HCT116 (cell line): ENCODE measurements around the gene DPP6. TPM values are rescaled to one million over a fixed set of nuclear protein-coding genes. Genes with fewer than 3 reads are reported as not detected.

ENCODE experiments used
- ATAC-seq: fragments of 200-7000 bp; cut with Tn5 transposase; 2 replicates; pipeline ENCODE4 v1.9.1; 2020; ENCODE audit warnings: mild to moderate bottlenecking, moderate library complexity
- BruUV-seq: library from RNA; stranded (reverse); fragments of 400-500 nt; replicated peaks from 2 replicates; lab custom pipeline; 2021; lab: Mats Ljungman, UMichigan
- CTCF ChIA-PET: fragments of 300-600 bp; sonication (Branson Sonifier 250); formaldehyde crosslinking; loops from one replicate; lab custom pipeline; 2021; ENCODE audit warnings: antibody characterized with exemption; lab: Charles Lee
- POLR2A ChIA-PET: fragments of 300-600, 350-600 bp; sonication (Branson Sonifier 250); formaldehyde crosslinking; loops from one replicate; lab custom pipeline; 2021; ENCODE audit warnings: antibody characterized with exemption; lab: Charles Lee
- RAD21 ChIA-PET, 2 experiments: fragments of 300-600 bp; sonication (Branson Sonifier 250); formaldehyde crosslinking; loops; one replicate each; lab custom pipeline; 2023; ENCODE audit warnings: low total read pairs in 2 of 2; ENCODE audit not compliant: uncharacterized antibody in 2 of 2, unreplicated experiment in 2 of 2, low non-redundant PET in 1 of 2; lab: Charles Lee
- DNase-seq: peaks from one replicate; pipeline ENCODE4 v3.0.0-alpha.2; 2010; ENCODE audit warnings: low read depth, low spot score
- H2AFZ ChIP-seq: fragments of 200-600 bp; shearing (Covaris generic), sonication (generic); 2 replicates; pipeline ENCODE4 v1.6.1; 2017; ENCODE audit warnings: low read depth, mixed run types, mixed read lengths, antibody characterized with exemption, low read length; ENCODE audit not compliant: poor library complexity, severe bottlenecking
- H3K27ac ChIP-seq: 2 replicates; pipeline ENCODE4 v1.5.1; 2012; ENCODE audit warnings: low read depth, low read length
- H3K27me3 ChIP-seq: fragments of 200-600 bp; sonication (generic); 2 replicates; pipeline ENCODE4 v1.6.1; 2016; ENCODE audit warnings: mixed run types, low read length, mixed read lengths; ENCODE audit not compliant: insufficient read depth
- H3K36me3 ChIP-seq, 2 experiments: fragments of 200-500 bp in 1 of 2; fragments of 200-600 bp in 1 of 2; sonication (Bioruptor generic) in 1 of 2; sonication (generic) in 1 of 2; 2 replicates each; pipeline versions ENCODE4 v1.5.1 to v1.6.1; 2014 to 2016; ENCODE audit warnings: low read length in 2 of 2, inconsistent platforms in 1 of 2, mixed read lengths in 1 of 2, mixed run types in 1 of 2; ENCODE audit not compliant: insufficient read depth in 2 of 2, control insufficient read depth in 1 of 2
- H3K4me1 ChIP-seq, 2 experiments: fragments of 200-600 bp in 1 of 2; sonication (generic) in 1 of 2; 2 replicates each; pipeline versions ENCODE4 v1.5.1 to v1.6.1; 2012 to 2017; ENCODE audit warnings: low read length in 2 of 2, inconsistent platforms in 1 of 2, mild to moderate bottlenecking in 1 of 2, mixed read lengths in 1 of 2, mixed run types in 1 of 2, moderate library complexity in 1 of 2; ENCODE audit not compliant: insufficient read depth in 2 of 2, control insufficient read depth in 1 of 2
- H3K4me2 ChIP-seq: fragments of 200-600 bp; sonication (generic); 2 replicates; pipeline ENCODE4 v1.6.1; 2017; ENCODE audit warnings: mixed run types, low read length, mixed read lengths
- H3K4me3 ChIP-seq, 2 experiments: fragments of 200-600 bp in 1 of 2; sonication (generic) in 1 of 2; replicated peaks in 1 of 2; 2 replicates each; pipeline ENCODE4 v1.5.1; 2011 to 2016; ENCODE audit warnings: low read length in 2 of 2, control low read depth in 1 of 2, low read depth in 1 of 2, mild to moderate bottlenecking in 1 of 2, mixed read lengths in 1 of 2, mixed run types in 1 of 2
- H3K79me2 ChIP-seq: fragments of 200-600 bp; sonication (generic); 2 replicates; pipeline ENCODE4 v1.6.1; 2017; ENCODE audit warnings: mild to moderate bottlenecking, mixed run types, low read length, moderate library complexity, mixed read lengths; ENCODE audit not compliant: insufficient read depth
- H3K9ac ChIP-seq: fragments of 200-600 bp; sonication (generic); 2 replicates; pipeline ENCODE4 v1.6.1; 2016; ENCODE audit warnings: low read length, mixed read lengths
- H3K9me2 ChIP-seq: fragments of 200-600 bp; sonication (generic), shearing (Covaris generic); 2 replicates; pipeline ENCODE4 v1.6.1; 2017; ENCODE audit warnings: mixed run types, mild to moderate bottlenecking, moderate library complexity; ENCODE audit not compliant: insufficient read depth
- H3K9me3 ChIP-seq, 2 experiments: fragments of 200-500 bp in 1 of 2; fragments of 200-600 bp in 1 of 2; sonication (Bioruptor generic) in 1 of 2; sonication (generic) in 1 of 2; 2 replicates each; pipeline ENCODE4 v1.6.1; 2014 to 2017; ENCODE audit warnings: low read length in 2 of 2, mixed read lengths in 2 of 2, inconsistent platforms in 1 of 2, low read depth in 1 of 2, mild to moderate bottlenecking in 1 of 2, mixed run types in 1 of 2, moderate library complexity in 1 of 2; ENCODE audit not compliant: control insufficient read depth in 1 of 2, insufficient read depth in 1 of 2
- H4K20me1 ChIP-seq: fragments of 200-600 bp; sonication (generic), shearing (Covaris generic); 2 replicates; pipeline ENCODE4 v1.6.1; 2017; ENCODE audit warnings: mixed run types, mild to moderate bottlenecking, moderate library complexity; ENCODE audit not compliant: insufficient read depth
- CTCF ChIP-seq, 3 experiments: fragments of 200-600 bp in 1 of 3; sonication (generic) in 1 of 3; IDR thresholded peaks in 2 of 3; conservative IDR thresholded peaks in 1 of 3; 2 replicates each; pipeline ENCODE4 v1.5.1; 2012 to 2017; ENCODE audit warnings: low read depth in 2 of 3, low read length in 2 of 3, antibody characterized with exemption in 1 of 3, borderline replicate concordance in 1 of 3, control low read depth in 1 of 3, mild to moderate bottlenecking in 1 of 3, mixed read lengths in 1 of 3, mixed run types in 1 of 3, moderate library complexity in 1 of 3; ENCODE audit not compliant: insufficient read depth in 1 of 3
- ELF1 ChIP-seq: IDR thresholded peaks from 2 replicates; pipeline ENCODE4 v1.6.1; 2012; ENCODE audit warnings: low read depth, borderline replicate concordance
- EZH2 ChIP-seq: fragments of 200-600 bp; sonication (generic); IDR thresholded peaks from 2 replicates; pipeline ENCODE4 v1.6.1; 2017; ENCODE audit warnings: antibody characterized with exemption, mixed run types
- EZH2phosphoT487 ChIP-seq: fragments of 200-600 bp; IDR thresholded peaks from 2 replicates; pipeline ENCODE4 v1.6.1; 2018; ENCODE audit warnings: antibody characterized with exemption, borderline replicate concordance
- FOSL1 ChIP-seq: IDR thresholded peaks from 2 replicates; pipeline ENCODE4 v1.6.1; 2012; ENCODE audit warnings: low read depth
- JUND ChIP-seq: IDR thresholded peaks from 2 replicates; pipeline ENCODE4 v1.6.1; 2012
- MAX ChIP-seq: IDR thresholded peaks from 2 replicates; pipeline ENCODE4 v1.6.1; 2012
- POLR2A ChIP-seq: IDR thresholded peaks from 2 replicates; pipeline ENCODE4 v1.7.0; 2011; ENCODE audit warnings: borderline replicate concordance; ENCODE audit not compliant: insufficient read depth, insufficient read length; ENCODE audit errors: extremely low read depth
- POLR2AphosphoS5 ChIP-seq: IDR thresholded peaks from 2 replicates; pipeline ENCODE4 v1.6.1; 2011; ENCODE audit warnings: mild to moderate bottlenecking, low read depth, low read length, moderate library complexity
- RAD21 ChIP-seq: IDR thresholded peaks from 2 replicates; pipeline ENCODE4 v1.6.1; 2012; ENCODE audit warnings: low read depth, mild to moderate bottlenecking
- SP1 ChIP-seq: IDR thresholded peaks from 2 replicates; pipeline ENCODE4 v1.6.1; 2012; ENCODE audit warnings: low read depth
- TCF7L2 ChIP-seq: IDR thresholded peaks from 2 replicates; pipeline ENCODE4 v1.7.0; 2011; ENCODE audit warnings: borderline replicate concordance, inconsistent platforms; ENCODE audit not compliant: insufficient read depth, insufficient read length; ENCODE audit errors: extremely low read depth
- YY1 ChIP-seq: IDR thresholded peaks from 2 replicates; pipeline ENCODE4 v1.6.1; 2011; ENCODE audit warnings: low read length, low read depth, moderate library complexity, mild to moderate bottlenecking; ENCODE audit not compliant: insufficient replicate concordance; ENCODE audit errors: extremely low read depth
- ZBTB33 ChIP-seq: IDR thresholded peaks from 2 replicates; pipeline ENCODE4 v1.6.1; 2011; ENCODE audit warnings: mild to moderate bottlenecking, low read length, moderate library complexity; ENCODE audit not compliant: insufficient replicate concordance; ENCODE audit errors: extremely low read depth
- intact Hi-C: fragments of 100-400 bp; cut with micrococcal nuclease; formaldehyde crosslinking; loops from 2 replicates; pipeline ENCODE4 v1.10.0; 2022
- total RNA-seq: library from RNA; stranded (reverse); gene quantifications from one replicate; pipeline ENCODE4 v1.2.1, GENCODE V29; 2021; ENCODE audit not compliant: unreplicated experiment

DPP6 gene
- total RNA-seq, 1 experiment from 2014 or later, result not detected

- Histone ChIP-seq H4K20me1 (no peaks in the 10 kb centered on the region), H3K79me2 (no peaks in the 10 kb centered on the region), H3K9me2 (no peaks in the 10 kb centered on the region), H3K9me3 (peaks cover 0 to 19% of the 10 kb centered on the region in 2 experiments; a peak in 2 of 4 replicates), H3K4me3 (no peak overlapping the region), H3K27ac (no peak overlapping the region), H3K9ac (no peak overlapping the region), H2AFZ (no peak overlapping the region), H3K36me3 (no peaks in the 10 kb centered on the region), H3K4me1 (no peaks in the 10 kb centered on the region), H3K27me3 (no peaks in the 10 kb centered on the region), H3K4me2 (no peak overlapping the region)
- RAD21 ChIA-PET, result no interaction called here
- intact Hi-C loops, result no loop called here
- POLR2A ChIA-PET, result no interaction called here
- CTCF ChIA-PET, result no interaction called here
- BruUV-seq, result no TSS peak
- no peak for TF ChIP-seq EZH2
- no peak for TF ChIP-seq SP1
- TF ChIP-seq POLR2A, result no peak
- DNase-seq, result no peak
- ATAC-seq, result no peak
Measured at GRCh38 chr7:154330318-154330717, 278.1 kb downstream of the DPP6 start.

- no peak for ATAC-seq
- ChIA-PET POLR2A (no interaction called here), CTCF (no interaction called here)
- Histone ChIP-seq H3K79me2 (no peaks in the 10 kb centered on the region), H3K9me3 (peaks cover 0 to 10% of the 10 kb centered on the region in 2 experiments; a peak in 2 of 4 replicates), H3K4me1 (no peaks in the 10 kb centered on the region), H3K4me2 (no peak overlapping the region)
- intact Hi-C loops, result no loop called here
- no TSS peak for BruUV-seq
- no peak for TF ChIP-seq POLR2AphosphoS5
- TF ChIP-seq FOSL1, result no peak
- TF ChIP-seq CTCF (IDR thresholded peaks at IDR 0.05 in 2 of 3, conservative IDR thresholded peaks at IDR 0.05 in 1 of 3; ENCODE audit: borderline replicate concordance in 1 of 3, insufficient read depth in 1 of 3, low read depth in 2 of 3, low read length in 2 of 3), result no peak
- TF ChIP-seq ZBTB33, result no peak
- TF ChIP-seq MAX, result no peak
- TF ChIP-seq ELF1, result no peak
- no peak for TF ChIP-seq SP1
- no peak for TF ChIP-seq YY1
- TF ChIP-seq TCF7L2, result no peak
- no peak for TF ChIP-seq EZH2
- TF ChIP-seq JUND, result no peak
- no peak for TF ChIP-seq RAD21
- TF ChIP-seq EZH2phosphoT487, result no peak
- TF ChIP-seq, all 23 proteins: peak for 0
- no peak for DNase-seq
- H2AFZ ChIP-seq, result no peak overlapping the region
- no peaks in the 10 kb centered on the region for H3K27me3 ChIP-seq
- H3K4me3 ChIP-seq, result no peak overlapping the region
- no peaks in the 10 kb centered on the region for H4K20me1 ChIP-seq
- no peaks in the 10 kb centered on the region for H3K36me3 ChIP-seq
- no peak overlapping the region for H3K27ac ChIP-seq
- H3K9me2 ChIP-seq, result no peaks in the 10 kb centered on the region
- RAD21 ChIA-PET, result no interaction called here
- H3K9ac ChIP-seq, result no peak overlapping the region
Measured at GRCh38 chr7:154332811-154333580, 280.8 kb downstream of the DPP6 start.
